HL-60/S4 treated with retinoic acid at 250 ng/mL for 4 days and 3 days (cell line): ENCODE measurements around the gene DARS2.
"Not testable (repeated sequence)": the region's sequence is repeated elsewhere in the genome, so short reads cannot be mapped to it uniquely, and the experiment has no call there.

ENCODE experiments used
- in situ Hi-C: fragments of 300-500 bp; cut with MboI; formaldehyde crosslinking; loops from 2 replicates; pipeline ENCODE4 v1.7.0; 2022; ENCODE audit warnings: low sequenced_read_pairs

DARS2 gene

GRCh38 chr1:173824315-173825081 lies at the start of gene DARS2, which contains the start of gene CENPL:
DARS2 (plus strand) TSS chr1:173824673; CDS start chr1:173825230, 557 bp downstream.
CENPL (minus strand) TSS chr1:173824883; CDS start chr1:173811299, 13,584 bp downstream.
- in situ Hi-C loops: loop anchor here (25.0 kb wide), 2 partner anchors 387 to 1087 kb away; no protein-coding TSS in a partner anchor

- in situ Hi-C loops: no loop called here
These were observed 48.8 kb upstream of the DARS2 start for GRCh38 chr1:173775578-173776226.

- in situ Hi-C loops: no loop called here
These were observed 44.5 kb upstream of the DARS2 start for GRCh38 chr1:173779936-173780335.

GRCh38 chr1:173784997-173785396 lies 39.5 kb upstream of the DARS2 start:
- in situ Hi-C loops: no loop called here

GRCh38 chr1:173789841-173790240 lies 34.6 kb upstream of the DARS2 start:
- in situ Hi-C loops: no loop called here

GRCh38 chr1:173798078-173798477 lies 26.4 kb upstream of the DARS2 start:
- in situ Hi-C loops: no loop called here

GRCh38 chr1:173799995-173800394 lies 24.5 kb upstream of the DARS2 start:
- in situ Hi-C loops: not testable (repeated sequence)

GRCh38 chr1:173802961-173803360 lies 21.5 kb upstream of the DARS2 start:
- in situ Hi-C loops: no loop called here

GRCh38 chr1:173813654-173814053 lies 10.8 kb upstream of the DARS2 start:
- in situ Hi-C loops: not testable (repeated sequence)

GRCh38 chr1:173818459-173818858 lies 6.0 kb upstream of the DARS2 start:
- in situ Hi-C loops: no loop called here

GRCh38 chr1:173821680-173822079 lies 2.8 kb upstream of the DARS2 start:
- in situ Hi-C loops: no loop called here

- in situ Hi-C loops: no loop called here
These were observed 625 bp upstream of the DARS2 start for GRCh38 chr1:173823781-173824314.

- in situ Hi-C loops: loop anchor here (25.0 kb wide), 2 partner anchors 390 to 1090 kb away; no protein-coding TSS in a partner anchor
These were observed 3.1 kb downstream of the DARS2 start for GRCh38 chr1:173827611-173828010.

GRCh38 chr1:173832748-173833147 lies 8.3 kb downstream of the DARS2 start:
- in situ Hi-C loops: loop anchor here (25.0 kb wide), 2 partner anchors 395 to 1095 kb away; no protein-coding TSS in a partner anchor

- in situ Hi-C loops: no loop called here
These were observed 27.6 kb downstream of the DARS2 start for GRCh38 chr1:173852105-173852504.

GRCh38 chr1:173853074-173853473 lies 28.6 kb downstream of the DARS2 start:
- in situ Hi-C loops: no loop called here

GRCh38 chr1:173856014-173856413 lies 31.5 kb downstream of the DARS2 start:
- in situ Hi-C loops: no loop called here

GRCh38 chr1:173856903-173857302 lies 32.4 kb downstream of the DARS2 start:
- in situ Hi-C loops: no loop called here

GRCh38 chr1:173857363-173857917 lies 33.0 kb downstream of the DARS2 start:
- in situ Hi-C loops: no loop called here

GRCh38 chr1:173859547-173859946 lies 35.1 kb downstream of the DARS2 start:
- in situ Hi-C loops: not testable (repeated sequence)

- in situ Hi-C loops: no loop called here
These were observed 35.6 kb downstream of the DARS2 start for GRCh38 chr1:173860065-173860464.
